Kidney epithelial cell (primary cell): ENCODE results near the gene PSMB2. TPM values are rescaled to one million over a fixed set of nuclear protein-coding genes. Genes with fewer than 3 reads are reported as not detected.
"Not testable (repeated sequence)": the region's sequence is repeated elsewhere in the genome, so short reads cannot be mapped to it uniquely, and the experiment has no call there.

Experiments used
- DNase-seq: peaks from one replicate; pipeline ENCODE4 v3.0.0-alpha.2; 2010; ENCODE audit warnings: low read depth
- H3K27me3 ChIP-seq: 2 replicates; pipeline ENCODE4 v1.6.0; 2011; ENCODE audit warnings: low read length; ENCODE audit not compliant: control insufficient read depth, insufficient read depth
- H3K36me3 ChIP-seq: 2 replicates; pipeline ENCODE4 v1.5.1; 2011; ENCODE audit warnings: low read length; ENCODE audit not compliant: control insufficient read depth, insufficient read depth
- H3K4me3 ChIP-seq: 2 replicates; pipeline ENCODE4 v1.5.1; 2011; ENCODE audit warnings: low read depth, mild to moderate bottlenecking, control low read depth, low read length
- CTCF ChIP-seq: IDR thresholded peaks from 2 replicates; pipeline ENCODE4 v1.5.1; 2011; ENCODE audit warnings: mild to moderate bottlenecking, moderate library complexity, low read length, control low read depth, inconsistent platforms; ENCODE audit not compliant: insufficient read depth, poor library complexity, severe bottlenecking
- total RNA-seq: library from RNA; depleted of rRNA; stranded (reverse); fragments of >200 nt; gene quantifications from 2 replicates; pipeline ENCODE4 v1.2.3, GENCODE V29; 2015

The PSMB2 gene
- total RNA-seq, result 75.4 and 94.3 TPM in 2 replicates

GRCh38 chr1:35641233-35641866 is at the start of gene PSMB2:
PSMB2 (minus strand) TSS chr1:35641526; CDS start chr1:35641432, 94 bp downstream.
- peaks cover 6% of the 10 kb centered on the region for H3K27me3 ChIP-seq
- TF ChIP-seq CTCF, result no peak
- DNase-seq, result peak; percentile 83
- H3K4me3 ChIP-seq, result peak within 1 kb of the TSS; percentile 94
- no peaks in the 10 kb centered on the region for H3K36me3 ChIP-seq

- TF ChIP-seq CTCF, result no peak
- Histone ChIP-seq H3K27me3 (peaks cover 19% of the 10 kb centered on the region), H3K4me3 (no peak overlapping the region), H3K36me3 (no peaks in the 10 kb centered on the region)
- DNase-seq, result no peak
Measured at GRCh38 chr1:35691080-35691479, 49.8 kb upstream of the PSMB2 start.

- DNase-seq, H3K4me3 ChIP-seq, H3K36me3 ChIP-seq: not testable (repeated sequence)
- peaks cover 16% of the 10 kb centered on the region for H3K27me3 ChIP-seq
Measured at GRCh38 chr1:35690103-35690502, 48.8 kb upstream of the PSMB2 start.

GRCh38 chr1:35688161-35688560 is 46.8 kb upstream of the PSMB2 start:
- Histone ChIP-seq H3K27me3 (peaks cover 23% of the 10 kb centered on the region), H3K4me3 (no peak overlapping the region), H3K36me3 (no peaks in the 10 kb centered on the region)
- TF ChIP-seq CTCF, result no peak
- DNase-seq, result no peak

- Histone ChIP-seq H3K36me3 (no peaks in the 10 kb centered on the region), H3K4me3 (no peak overlapping the region), H3K27me3 (peaks cover 15% of the 10 kb centered on the region)
- no peak for DNase-seq
- TF ChIP-seq CTCF, result no peak
Measured at GRCh38 chr1:35683012-35683411, 41.7 kb upstream of the PSMB2 start.

- Histone ChIP-seq H3K4me3 (no peak overlapping the region), H3K27me3 (peaks cover 13% of the 10 kb centered on the region), H3K36me3 (no peaks in the 10 kb centered on the region)
- TF ChIP-seq CTCF, result no peak
- DNase-seq, result no peak
Measured at GRCh38 chr1:35680271-35680670, 38.9 kb upstream of the PSMB2 start.
